ENCODE measurements around the gene ZNF8. TPM values are rescaled to one million over a fixed set of nuclear protein-coding genes. Genes with fewer than 3 reads are reported as not detected.

The ZNF8 gene
- total and polyA plus RNA-seq, 10 of the 15 experiments (the other 5 are each of a cell fraction or from before 2014, with no cell fraction given), result 0.46 to 5.4 (median 2.6) TPM

DNA sequence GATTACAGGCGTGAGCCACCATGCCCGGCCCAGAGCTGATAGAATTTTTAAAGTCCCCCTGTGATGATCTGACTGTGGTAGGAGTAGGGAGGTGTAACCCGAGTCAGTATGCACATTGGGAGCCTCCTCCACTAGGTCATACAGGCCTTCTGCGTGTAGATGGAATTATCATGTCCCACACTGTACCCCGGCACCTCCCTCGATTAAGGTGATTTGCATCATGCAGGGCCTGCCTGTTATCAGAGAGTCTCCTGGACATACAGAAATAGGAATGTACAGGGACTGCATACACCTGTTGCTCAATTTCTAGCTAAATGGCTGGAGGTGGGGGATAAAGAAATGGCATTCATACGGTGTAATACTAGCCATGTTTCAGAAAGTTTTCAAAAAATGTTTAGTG lies 25.5 kb downstream of the ZNF8 start:
- no TSS peak for BruUV-seq (replicated peaks)
- TF ChIP-seq, protein P1, sequence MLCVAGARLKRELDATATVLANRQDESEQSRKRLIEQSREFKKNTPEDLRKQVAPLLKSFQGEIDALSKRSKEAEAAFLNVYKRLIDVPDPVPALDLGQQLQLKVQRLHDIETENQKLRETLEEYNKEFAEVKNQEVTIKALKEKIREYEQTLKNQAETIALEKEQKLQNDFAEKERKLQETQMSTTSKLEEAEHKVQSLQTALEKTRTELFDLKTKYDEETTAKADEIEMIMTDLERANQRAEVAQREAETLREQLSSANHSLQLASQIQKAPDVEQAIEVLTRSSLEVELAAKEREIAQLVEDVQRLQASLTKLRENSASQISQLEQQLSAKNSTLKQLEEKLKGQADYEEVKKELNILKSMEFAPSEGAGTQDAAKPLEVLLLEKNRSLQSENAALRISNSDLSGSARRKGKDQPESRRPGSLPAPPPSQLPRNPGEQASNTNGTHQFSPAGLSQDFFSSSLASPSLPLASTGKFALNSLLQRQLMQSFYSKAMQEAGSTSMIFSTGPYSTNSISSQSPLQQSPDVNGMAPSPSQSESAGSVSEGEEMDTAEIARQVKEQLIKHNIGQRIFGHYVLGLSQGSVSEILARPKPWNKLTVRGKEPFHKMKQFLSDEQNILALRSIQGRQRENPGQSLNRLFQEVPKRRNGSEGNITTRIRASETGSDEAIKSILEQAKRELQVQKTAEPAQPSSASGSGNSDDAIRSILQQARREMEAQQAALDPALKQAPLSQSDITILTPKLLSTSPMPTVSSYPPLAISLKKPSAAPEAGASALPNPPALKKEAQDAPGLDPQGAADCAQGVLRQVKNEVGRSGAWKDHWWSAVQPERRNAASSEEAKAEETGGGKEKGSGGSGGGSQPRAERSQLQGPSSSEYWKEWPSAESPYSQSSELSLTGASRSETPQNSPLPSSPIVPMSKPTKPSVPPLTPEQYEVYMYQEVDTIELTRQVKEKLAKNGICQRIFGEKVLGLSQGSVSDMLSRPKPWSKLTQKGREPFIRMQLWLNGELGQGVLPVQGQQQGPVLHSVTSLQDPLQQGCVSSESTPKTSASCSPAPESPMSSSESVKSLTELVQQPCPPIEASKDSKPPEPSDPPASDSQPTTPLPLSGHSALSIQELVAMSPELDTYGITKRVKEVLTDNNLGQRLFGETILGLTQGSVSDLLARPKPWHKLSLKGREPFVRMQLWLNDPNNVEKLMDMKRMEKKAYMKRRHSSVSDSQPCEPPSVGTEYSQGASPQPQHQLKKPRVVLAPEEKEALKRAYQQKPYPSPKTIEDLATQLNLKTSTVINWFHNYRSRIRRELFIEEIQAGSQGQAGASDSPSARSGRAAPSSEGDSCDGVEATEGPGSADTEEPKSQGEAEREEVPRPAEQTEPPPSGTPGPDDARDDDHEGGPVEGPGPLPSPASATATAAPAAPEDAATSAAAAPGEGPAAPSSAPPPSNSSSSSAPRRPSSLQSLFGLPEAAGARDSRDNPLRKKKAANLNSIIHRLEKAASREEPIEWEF (IDR thresholded peaks at IDR 0.05; ENCODE audit: insufficient replicate concordance, low read depth, low read length), result no peak
- TF ChIP-seq HDGF (IDR thresholded peaks at IDR 0.05), result no peak
- no peak for TF ChIP-seq RELA (IDR thresholded peaks at IDR 0.05; ENCODE audit: borderline replicate concordance, partially characterized antibody)
- TF ChIP-seq CREB1 (IDR thresholded peaks at IDR 0.05; ENCODE audit: low read depth), result no peak
- TF ChIP-seq CBFB (IDR thresholded peaks at IDR 0.05; ENCODE audit: low read depth), result no peak
- TF ChIP-seq IKZF1 (conservative IDR thresholded peaks at IDR 0.05), result no peak
- Histone ChIP-seq H3K4me2 (ENCODE audit: control insufficient read depth, insufficient read depth) (peak overlapping the region; percentile 73), H3K27me3 (replicated peaks in 1 of 2; ENCODE audit: control insufficient read depth in 2 of 2, insufficient read depth in 2 of 2, low read length in 1 of 2) (no peaks in the 10 kb centered on the region), H3K4me3 (peak overlapping the region; percentile 63; the same call in 1 of the 2 replicates), H3K27ac (ENCODE audit: control insufficient read depth, insufficient read depth) (no peak overlapping the region), H3K79me2 (ENCODE audit: control insufficient read depth, insufficient read depth, low read length) (peaks cover 24% of the 10 kb centered on the region), H2AFZ (ENCODE audit: control insufficient read depth, low read depth, low read length) (no peak overlapping the region), H3K4me1 (ENCODE audit: control insufficient read depth, insufficient read depth, low read length) (0 out of 2 replicates have a peak, but pooled peaks cover 3% of the 10 kb centered on the region), H3K9ac (ENCODE audit: control insufficient read depth, insufficient read depth, low read length) (no peak overlapping the region), H3K36me3 (ENCODE audit: control insufficient read depth in 2 of 2, insufficient read depth in 2 of 2, low read length in 1 of 2) (peaks cover 0 to 16% of the 10 kb centered on the region in 2 experiments; a peak in 2 of 4 replicates), H4K20me1 (ENCODE audit: control insufficient read depth, insufficient read depth) (no peaks in the 10 kb centered on the region), H3K9me3 (replicated peaks; ENCODE audit: control insufficient read depth, insufficient read depth, low read length) (peaks cover 2% of the 10 kb centered on the region; the same call in 1 of the 3 replicates)
- ChIA-PET CTCF (no interaction called here), RAD21 (ENCODE audit: unreplicated experiment) (no interaction called here), POLR2A (interaction anchor here (0.8 to 1.2 kb wide), 2 partner anchors 43 to 76 kb away, joined by 3 read pairs; partner anchors contain the start of gene ZNF544), SMC1A (ENCODE audit: uncharacterized antibody, unreplicated experiment) (interaction anchor here (0.6 kb wide), 1 partner anchor 12 kb away, joined by 3 read pairs; no protein-coding TSS in a partner anchor)
- in situ Hi-C loops (cut with MboI), result no loop called here
- no peak for FAIRE-seq
- no peak for DNase-seq (ENCODE audit: low read depth, low spot score)
- ATAC-seq, result no peak
- WGBS (ENCODE audit: insufficient coverage, insufficient replicate concordance, low lambda C conversion rate, missing lambda C conversion rate), result 91% methylated on average over 7 of the region's 7 CpGs
- intact Hi-C loops (cut with micrococcal nuclease; ENCODE audit: unreplicated experiment), result loop anchor here (2.0 to 10.0 kb wide), 2 partner anchors 23 to 79 kb away; partner anchors contain the start of genes ZNF544 and ZSCAN22

Measured in GM12878 (cell line).